NCI-H1436 treated with DMSO at 0.1 percent for 48 hours (cell line): ENCODE results near the gene CBFA2T3.

ENCODE experiments used
- DNase-seq: peaks from one replicate; lab custom pipeline; 2025; lab: John Stamatoyannopoulos, UW

CBFA2T3 gene

DNA sequence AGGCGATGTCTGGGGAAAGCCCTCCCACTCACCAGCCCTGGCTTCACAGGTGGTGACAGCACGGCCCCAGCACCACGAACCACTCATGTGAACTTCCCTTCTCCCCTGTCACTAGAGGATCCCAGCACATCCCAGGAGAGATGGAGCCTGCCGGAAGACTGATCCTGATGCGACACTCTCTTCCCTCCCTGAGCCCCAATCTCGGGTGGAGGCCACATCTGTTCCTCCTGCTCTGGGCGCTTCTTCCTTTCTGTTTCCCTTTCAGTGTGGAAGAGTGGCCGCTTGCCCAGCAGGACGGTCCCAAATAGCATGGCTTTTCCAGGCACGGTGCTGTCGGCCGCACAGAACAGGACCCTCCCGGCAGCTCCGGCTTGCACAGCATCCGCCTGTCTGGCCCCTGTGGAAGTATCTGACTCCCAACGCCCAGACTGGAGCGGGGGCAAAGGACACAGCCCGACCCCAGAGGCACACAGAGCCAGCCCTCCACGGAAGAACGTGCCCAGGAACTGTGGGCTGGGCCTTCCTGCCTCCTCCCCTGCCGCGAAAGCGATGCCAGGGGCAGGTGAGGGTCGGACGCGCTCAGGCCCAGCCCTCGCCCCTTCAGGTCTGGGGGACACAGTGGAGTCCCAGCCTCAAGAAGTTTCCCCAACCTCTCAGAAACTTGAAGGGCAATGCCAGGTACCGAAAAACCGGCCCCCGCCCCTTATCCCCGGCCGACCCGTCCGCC is 37.6 kb downstream of the CBFA2T3 start:
- no peak for DNase-seq

DNA sequence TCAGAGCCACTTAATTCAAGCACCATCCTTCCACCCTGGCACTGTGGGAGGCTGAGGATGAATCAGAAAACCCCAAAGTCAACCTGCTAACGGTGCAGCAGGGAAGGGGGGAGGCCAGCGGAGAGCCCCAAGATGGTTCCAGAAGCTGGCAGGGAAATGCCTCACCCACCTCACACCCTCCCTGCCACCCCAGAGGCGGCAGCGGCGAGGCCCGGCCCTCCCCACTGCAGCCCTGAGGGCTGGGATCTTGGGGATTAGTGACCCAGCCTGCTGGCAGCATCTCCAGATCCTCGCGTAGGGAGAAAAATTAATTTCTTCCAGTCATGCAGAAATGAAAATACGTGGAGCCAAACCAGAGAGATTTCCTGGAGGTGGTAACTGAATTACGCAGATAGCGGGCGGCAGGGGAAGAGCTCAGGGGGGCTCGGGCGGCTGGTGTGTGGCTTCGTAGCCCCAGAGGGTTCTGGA is 38.2 kb downstream of the CBFA2T3 start:
- no peak for DNase-seq

DNA sequence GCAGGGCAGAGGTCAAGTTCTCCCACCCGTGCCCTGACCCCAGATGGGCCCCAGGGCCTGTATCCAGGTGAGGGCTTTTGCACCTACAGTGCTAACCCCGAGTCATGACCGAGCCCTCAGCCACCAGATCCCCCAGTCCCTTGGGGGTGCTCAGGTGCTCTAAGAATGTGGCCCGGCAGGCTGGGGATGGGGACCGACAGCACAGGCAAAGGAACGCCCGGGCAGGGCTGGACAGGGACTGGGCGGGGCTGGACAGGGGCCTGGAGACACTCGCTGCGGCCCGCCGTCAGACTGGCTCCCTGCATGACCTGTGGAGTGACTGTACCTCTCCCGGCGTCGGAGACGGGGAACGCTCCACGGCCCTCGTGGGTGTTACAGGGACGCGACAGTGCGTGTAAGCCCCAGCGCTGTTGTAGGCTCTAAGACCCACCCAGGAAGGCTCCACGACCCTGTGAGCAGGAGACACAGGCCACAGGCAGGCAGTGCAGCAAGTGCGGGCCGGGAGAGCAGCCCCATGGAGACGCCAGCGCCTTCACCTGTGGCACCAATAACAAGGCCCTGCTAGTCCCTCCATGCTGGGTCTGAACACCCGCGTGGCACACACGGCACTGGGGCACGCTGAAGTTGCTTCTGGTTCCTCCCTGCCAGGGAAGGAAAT is 38.8 kb downstream of the CBFA2T3 start:
- DNase-seq: no peak

DNA sequence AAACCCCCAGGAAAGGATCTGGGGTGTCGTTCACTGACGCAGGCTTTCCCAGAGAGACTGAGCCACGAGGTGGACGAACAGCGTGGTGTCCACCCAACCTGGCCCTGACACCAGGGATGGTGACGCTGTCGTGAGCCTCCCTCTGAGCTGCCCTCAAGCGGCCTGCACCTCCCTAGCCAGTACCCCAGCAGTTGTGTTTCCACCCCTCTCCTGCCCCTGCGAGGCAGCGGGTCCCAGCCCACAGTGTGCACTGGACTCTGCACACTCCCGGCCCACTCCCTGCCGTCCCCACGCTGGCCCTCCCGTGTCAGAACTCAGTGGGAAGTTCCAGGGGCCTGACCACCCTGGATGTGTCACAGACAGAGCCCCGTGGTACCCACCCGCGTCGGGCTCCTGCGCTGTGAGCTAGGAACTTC is 39.8 kb downstream of the CBFA2T3 start:
- DNase-seq: no peak

DNA sequence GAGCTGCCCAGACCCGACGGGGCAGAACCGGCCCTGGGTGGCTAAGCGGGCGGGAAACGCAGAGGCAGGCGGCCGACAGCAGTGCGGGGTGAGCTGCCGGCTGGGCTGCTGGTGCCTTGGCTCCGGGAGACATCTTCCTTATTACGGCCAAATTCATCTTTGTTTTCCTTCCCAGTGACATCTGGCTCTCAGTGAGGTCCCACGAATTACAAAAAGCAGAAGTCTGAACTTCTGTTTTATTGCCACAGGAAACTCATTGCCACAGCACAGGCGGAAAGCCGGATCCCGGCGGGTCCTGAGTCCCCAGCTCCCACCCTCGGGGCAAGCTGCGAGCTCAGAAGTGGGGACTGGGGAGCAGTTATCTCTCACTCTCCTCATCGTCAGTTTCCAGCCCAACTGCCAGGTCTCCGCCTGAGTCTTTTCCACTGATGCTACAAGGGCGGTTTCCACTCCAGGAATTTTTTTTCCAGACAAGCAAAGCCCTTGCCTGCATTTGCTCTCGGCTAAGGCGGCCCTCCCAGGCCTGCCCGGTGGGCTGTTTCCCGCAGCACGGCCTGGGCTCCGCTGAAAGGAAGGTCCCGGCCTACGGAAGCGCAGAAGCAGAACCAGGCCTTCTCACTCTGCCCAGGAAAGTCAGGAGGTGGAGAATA is 40.3 kb downstream of the CBFA2T3 start:
- no peak for DNase-seq

DNA sequence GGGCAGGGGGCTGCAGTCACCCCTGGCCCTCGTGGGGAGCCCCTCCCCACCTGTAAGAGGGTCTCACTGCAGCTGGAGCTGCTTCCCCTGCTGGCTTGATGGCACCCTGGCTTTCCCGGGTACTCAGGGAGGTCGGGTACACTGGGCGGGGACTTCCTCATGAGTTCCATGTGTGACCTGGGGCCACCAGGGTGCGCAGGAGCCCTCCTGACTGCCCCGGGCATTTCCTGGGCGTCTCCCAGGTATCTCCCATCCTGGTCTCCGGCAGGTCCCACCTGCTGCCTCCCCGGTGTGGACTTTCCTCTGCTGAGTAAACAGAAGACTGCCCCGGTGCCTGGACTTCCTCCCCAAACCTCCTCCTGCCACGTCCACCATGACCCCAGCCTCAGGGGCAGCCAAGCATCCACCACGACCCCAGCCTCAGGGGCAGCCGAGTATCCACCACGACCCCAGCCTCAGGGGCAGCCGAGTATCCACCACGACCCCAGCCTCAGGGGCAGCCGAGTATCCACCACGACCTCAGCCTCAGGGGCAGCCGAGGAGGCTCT is 40.9 kb downstream of the CBFA2T3 start:
- DNase-seq: no peak

DNA sequence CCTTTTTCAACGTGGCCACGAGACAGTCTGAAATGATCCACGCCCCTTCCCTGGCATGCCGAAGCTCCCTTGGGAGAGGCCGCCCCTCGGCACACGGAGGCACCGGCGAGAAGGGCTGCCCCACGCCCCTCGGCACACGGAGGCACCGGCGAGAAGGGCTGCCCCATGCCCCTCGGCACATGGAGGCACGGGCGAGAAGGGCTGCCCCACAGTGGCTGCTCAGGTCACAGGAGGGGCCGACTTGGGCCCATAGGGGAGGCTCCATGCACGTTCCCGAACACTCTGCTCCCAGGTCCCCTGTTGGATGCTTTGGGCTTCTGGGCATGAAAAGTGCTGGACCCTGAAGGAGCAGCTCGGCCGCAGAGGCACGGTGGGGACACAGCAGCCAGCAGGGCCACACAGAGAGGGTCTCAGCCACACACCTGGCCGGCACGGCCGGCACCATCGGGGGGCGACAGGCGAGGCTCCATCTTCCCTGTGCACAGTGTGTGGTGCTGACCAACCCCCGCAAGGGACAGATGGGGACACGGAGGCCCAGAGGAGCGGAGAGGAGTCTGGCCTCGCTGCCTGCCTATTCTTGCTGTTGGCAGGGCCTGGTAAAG is 42.8 kb downstream of the CBFA2T3 start:
- DNase-seq: no peak

DNA sequence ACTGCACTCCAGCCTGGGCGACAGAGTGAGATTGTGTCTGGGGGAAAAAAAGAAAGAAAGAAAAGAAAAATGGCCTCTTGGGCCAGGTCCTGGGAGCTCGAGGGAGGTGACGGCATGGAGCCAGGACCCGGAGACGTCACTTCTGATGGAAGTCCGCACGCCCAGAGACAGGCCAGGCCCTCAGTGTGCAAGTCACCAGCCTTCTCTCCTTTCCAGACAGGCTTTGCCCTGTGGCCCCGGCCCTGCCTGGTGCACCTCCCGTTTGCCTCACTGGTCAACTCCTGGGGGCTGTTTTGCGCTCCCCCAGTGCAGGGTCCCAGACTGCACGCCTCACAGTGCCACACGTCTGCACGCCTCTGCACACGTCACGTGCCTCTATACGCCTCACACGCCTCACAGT is 44.1 kb downstream of the CBFA2T3 start:
- no peak for DNase-seq

DNA sequence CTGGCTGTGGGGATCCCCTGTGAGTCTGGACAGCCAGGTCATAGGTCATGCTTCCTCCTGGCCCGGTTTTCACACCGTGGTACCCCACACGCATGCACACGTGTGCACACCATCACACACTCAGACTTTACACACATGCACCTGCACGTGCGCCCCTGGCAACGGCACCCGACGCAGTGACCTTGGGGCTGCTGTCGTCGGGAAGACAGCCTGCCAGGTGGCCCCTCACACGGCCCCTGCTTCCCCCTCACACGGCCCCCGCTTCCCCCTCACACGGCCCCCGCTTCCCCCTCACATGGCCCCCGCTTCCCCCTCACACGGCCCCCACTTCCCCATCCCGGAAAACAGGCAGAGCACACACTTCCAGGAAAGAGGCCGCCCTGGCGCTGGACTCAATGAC is 45.1 kb downstream of the CBFA2T3 start:
- no peak for DNase-seq

DNA sequence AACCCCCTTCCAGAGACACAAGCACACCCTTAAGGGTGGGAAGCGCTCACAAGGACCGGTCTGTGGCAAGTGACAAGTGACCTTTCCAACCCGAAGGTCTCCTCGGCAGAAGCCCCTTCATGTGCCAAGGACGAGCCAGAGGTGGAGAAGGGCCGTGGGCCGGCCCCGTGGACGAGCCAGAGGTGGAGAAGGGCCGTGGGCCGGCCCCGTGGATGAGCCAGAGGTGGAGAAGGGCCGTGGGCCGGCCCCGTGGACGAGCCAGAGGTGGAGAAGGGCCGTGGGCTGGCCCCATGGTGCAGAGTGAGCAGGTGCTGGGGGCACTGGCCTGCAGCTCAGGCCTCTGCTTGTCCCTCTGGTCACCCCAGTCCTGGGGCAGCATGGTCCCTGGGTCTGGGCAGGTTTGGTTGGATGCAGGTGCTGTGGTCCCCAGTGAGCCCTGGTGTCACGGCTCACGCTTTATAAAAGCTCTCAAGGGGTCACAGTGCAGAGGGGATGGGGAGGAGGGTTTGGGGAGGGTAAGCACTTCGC is 45.6 kb downstream of the CBFA2T3 start:
- no peak for DNase-seq

DNA sequence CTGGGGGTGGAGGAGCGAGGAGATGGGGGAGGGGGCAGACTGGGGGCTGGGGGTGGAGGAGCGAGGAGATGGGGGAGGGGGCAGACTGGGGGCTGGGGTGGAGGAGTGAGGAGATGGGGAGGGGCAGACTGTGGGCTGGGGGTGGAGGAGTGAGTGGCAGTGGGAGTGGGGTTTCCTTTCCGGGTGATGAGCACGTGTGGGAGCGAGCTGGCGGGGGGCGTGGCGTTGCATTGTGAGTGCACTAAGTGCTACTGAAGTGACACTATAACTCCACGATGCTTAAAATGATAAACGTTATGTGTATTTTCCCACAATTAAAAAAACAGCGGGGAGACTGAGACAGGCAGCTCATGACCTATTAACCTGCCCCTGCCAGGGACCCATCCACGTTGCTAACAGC is 46.3 kb downstream of the CBFA2T3 start:
- no peak for DNase-seq

DNA sequence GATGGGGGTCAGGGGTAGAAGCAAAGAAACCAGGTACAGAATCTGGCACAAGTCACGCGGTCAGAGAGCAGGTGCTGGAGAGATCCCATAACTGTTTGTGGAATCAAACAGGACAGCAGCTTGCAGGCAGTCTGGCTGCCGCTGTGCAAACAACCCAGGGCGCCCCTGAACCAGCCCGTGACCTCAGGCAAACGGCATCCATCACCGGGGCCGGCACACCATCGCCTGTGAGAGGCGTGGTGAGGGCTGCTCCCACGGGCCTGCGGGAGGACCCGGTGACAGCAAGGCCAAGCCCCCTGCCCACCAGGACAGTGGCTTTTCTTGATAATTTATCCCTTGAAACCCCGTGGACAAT is 47.9 kb downstream of the CBFA2T3 start:
- DNase-seq: no peak

DNA sequence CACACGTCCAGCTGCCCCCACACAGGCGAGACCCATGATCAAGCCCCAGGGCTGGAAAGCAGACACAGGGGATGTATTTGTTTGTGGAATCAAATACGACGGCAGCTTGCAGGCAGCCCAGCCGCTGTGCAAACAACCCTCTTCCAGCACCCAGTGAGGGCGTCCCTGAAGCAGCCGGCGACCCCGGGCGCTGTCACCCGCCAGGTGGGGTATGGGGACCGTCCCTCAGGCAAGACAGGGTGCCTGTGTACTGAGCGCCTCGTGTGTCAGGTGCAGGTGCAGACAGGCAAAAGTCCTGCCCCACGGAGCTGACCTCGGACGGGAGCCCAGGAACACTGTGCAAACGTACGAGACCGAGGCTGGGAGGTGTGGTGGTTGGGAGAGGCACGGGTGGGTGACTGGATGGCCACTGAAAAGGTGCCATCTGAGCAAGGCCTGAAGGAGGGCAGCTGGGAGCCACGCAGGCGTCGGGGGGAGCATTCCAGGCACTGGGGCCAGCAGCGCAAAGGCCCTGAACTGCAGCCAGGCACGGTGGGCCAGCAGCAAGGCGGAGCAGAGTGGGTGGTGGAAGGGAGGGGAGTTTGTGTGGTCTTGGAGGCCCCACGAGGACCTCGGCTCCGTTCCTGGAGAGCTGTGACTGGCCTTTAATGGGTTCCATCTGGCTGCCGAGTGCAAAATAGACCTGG is 48.5 kb downstream of the CBFA2T3 start:
- DNase-seq: no peak

DNA sequence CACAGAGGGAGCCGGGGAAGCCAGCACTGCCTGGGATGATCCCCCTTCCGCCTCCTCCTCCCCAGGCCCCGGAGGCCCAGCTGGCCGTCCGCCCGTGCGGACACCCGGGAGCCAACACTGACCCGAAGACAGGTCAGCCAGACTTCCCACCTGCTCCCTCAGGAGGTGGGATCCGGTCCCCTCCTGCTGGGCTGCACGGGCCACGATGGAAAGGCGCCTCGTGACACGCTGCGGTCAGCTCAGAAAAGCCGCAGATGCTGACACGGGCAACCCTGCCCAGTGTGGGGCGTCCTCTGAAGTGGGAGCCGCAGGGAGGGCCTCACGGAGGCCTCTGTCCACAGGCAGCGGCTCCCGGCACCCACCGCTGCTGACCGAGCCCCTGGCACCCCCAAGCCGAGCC is 49.3 kb downstream of the CBFA2T3 start:
- no peak for DNase-seq

DNA sequence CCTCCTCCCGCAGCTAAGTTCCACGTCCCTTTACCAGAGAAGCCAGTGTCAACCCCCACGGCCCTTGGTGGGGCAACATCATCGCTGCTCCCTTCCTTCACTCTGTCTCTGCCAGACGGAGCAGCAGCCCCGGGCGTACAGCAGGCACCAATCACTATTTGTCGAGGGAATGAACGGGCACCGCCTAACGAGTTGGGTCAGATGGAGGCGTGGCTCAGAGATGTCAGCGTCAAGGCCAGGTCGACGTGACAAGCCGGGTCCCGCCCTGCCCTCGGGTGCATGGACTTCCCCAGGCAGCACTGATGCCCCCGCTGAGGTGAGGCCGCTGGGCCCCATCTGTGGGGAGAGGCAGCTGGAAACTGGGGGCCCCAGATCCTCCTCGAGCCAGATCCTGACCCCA is 50.0 kb downstream of the CBFA2T3 start:
- DNase-seq: no peak

DNA sequence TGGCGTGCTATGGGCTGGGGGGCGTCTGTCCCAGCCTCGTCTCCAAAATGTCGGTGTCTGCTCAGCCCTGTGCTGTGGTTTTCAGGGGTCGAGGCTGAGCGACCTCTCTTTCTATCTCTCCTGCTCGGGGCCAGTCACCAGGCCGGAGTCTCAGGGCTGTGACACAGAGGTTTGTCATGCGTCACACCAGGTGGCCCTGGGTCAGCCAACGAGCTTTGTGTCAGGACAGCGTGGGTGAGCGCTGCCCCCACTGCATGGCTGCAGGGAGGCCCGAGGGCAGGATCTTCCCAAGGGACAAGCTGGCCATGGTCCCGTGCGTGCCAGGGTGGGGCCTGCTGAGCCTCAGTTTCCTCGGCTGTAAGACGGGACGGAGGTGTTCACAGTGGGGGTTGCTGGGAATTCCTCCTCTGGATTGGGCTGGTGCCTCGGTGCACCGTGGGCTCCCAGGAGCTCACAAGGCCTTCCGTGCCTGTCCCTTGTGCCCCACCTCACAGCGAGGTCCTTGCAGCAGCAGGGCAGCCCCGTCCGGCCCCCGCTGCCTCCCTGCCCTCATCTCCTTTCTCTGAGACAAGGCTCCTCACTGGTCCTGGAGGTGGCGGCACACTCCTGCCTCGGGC is 50.5 kb downstream of the CBFA2T3 start:
- no peak for DNase-seq

DNA sequence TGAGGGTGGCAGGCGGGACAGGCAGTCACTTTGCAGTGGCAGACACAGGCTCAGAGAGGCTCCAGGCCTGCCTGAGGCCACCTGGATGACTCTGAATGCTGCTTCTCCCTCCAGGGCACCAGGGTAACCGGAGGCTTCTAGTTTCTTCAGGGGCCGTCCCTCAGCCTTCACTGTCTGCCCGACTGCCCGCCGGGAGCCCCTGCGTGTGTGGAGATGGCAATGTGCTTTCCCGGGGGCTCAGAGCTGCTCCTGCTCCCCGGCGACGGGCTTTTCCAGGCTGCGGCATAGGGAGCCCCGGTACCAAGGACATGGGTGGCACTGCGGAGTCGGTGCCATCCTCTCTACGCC is 51.5 kb downstream of the CBFA2T3 start:
- DNase-seq: no peak

DNA sequence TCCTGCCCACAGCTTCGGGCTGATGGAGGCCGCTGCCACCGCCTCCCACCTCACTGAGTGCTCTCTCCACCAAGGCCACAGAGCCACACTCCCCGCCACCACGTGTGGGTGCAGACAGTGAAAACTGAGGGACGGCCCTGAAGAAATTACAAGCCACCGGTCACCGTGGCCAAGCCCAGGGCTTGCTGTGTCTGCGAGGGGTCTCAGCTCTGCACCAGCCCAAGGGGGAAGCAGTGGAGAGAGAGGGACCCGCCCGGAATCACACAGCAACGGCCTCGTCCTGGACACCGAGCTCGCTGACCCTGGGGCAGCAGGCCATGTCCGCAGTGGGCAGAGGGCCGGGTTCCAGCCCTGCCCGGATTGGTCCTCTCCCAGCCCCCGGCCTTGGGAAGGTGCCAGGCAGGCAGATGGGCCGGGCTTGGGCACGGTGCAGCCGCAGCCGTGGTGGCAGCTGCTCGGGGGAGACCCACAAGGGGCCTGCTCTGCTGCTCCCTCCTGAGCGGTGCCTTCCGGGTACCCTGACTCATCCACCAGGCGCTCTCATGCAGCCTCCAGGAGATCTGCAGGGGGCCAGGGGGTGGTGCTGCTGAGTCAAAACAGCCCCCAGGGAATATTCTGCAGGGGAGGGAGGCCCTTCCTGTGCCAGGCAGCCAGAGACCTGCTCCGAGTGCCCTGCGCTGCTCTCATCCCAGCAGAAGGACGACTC is 52.0 kb downstream of the CBFA2T3 start:
- peak; percentile 55 for DNase-seq

DNA sequence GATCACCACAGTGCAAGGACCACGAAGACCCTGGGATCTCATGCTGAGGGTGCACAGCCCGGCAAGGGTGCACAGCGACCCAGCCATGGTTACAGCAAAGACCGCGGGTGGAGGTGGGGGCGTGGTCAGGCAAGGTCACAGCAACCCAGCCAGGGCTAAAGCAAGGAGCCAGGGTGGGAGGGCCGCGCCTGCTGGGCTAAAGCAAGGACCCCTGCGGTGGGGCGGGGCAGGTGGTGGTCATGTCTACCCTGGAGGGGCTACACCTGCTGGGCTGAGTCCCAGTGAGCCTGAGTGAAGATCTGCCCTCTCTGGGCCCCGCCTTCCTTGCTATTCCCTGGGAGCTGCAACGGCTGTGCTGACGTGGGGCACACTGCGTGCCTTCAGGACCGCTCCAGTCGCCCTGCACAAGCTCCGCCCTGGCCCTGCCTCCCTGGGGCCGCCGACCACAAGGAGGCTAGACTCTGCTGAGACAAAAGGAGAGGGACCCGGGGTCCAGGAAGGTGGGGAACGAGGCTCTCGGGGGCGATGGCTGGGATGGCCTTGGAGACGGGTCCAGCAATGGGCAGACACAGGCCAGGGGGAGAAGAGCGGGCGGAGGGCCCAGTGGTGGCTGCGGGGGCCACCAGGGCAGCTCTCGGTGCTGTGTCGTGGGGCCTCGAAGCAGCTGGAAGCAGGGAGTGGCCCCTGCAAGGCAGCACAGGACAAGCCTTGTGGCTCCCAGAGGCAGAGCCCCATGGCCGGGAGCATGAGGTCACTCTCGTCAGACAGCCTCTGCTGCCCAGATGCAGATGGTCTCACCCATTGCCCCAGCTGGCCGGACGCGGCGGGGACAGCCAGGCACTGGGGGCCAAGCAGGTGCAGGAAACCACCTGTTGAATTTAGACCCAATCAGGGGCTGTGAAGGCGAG is 52.8 kb downstream of the CBFA2T3 start:
- no peak for DNase-seq

DNA sequence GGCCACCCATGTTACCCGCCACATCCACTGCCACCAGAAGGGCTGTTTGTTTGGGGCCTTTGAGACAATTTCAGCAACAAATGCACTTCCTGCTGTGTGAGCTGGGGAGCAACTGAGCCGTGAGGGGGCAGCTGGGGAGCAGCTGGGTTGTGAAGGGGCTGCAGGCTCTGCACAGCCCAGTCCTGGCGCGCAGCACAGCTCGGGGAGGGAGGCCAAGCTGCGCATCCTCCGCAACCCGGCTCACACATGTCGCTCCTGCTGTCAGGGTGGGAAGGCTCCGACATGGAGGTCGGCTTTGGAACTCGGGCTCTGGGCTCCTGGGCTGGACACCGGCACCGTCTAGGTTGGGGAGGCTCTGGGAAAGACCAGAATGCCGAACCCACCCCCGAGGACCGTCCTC is 53.6 kb downstream of the CBFA2T3 start:
- no peak for DNase-seq
